H1 (cell line): ENCODE measurements around the gene PRICKLE2.

Source experiments
- ATF2 ChIP-seq: IDR thresholded peaks from 2 replicates; pipeline ENCODE4 v1.6.1; 2012; ENCODE audit warnings: low read length, inconsistent platforms
- ATF3 ChIP-seq: IDR thresholded peaks from 2 replicates; pipeline ENCODE4 v1.6.1; 2011; ENCODE audit warnings: low read depth, mild to moderate bottlenecking, low read length; ENCODE audit not compliant: insufficient read depth
- CHD1 ChIP-seq: IDR thresholded peaks from 2 replicates; pipeline ENCODE4 v1.6.1; 2012; ENCODE audit warnings: low read depth, low read length, improper control_type of control experiment
- CTCF ChIP-seq, 3 experiments: IDR thresholded peaks; 1 replicate in 2 of 3; 2 replicates in 1 of 3; pipeline versions ENCODE4 v1.5.1 to v1.6.1; 2011; ENCODE audit warnings: low read length in 3 of 3, mild to moderate bottlenecking in 3 of 3, inconsistent platforms in 2 of 3, low read depth in 1 of 3, moderate library complexity in 1 of 3; ENCODE audit not compliant: insufficient read depth in 1 of 3; ENCODE audit errors: control extremely low read depth in 1 of 3
- EGR1 ChIP-seq: IDR thresholded peaks from 2 replicates; pipeline ENCODE4 v1.6.1; 2011; ENCODE audit warnings: low read depth, low read length, borderline replicate concordance
- EP300 ChIP-seq, 2 experiments: IDR thresholded peaks; 1 replicate in 1 of 2; 2 replicates in 1 of 2; pipeline ENCODE4 v1.6.1; 2011 to 2012; ENCODE audit warnings: low read depth in 2 of 2, low read length in 2 of 2, mild to moderate bottlenecking in 2 of 2, borderline replicate concordance in 1 of 2, inconsistent platforms in 1 of 2, moderate library complexity in 1 of 2
- EZH2 ChIP-seq: fragments of 200-600 bp; sonication (generic); IDR thresholded peaks from 2 replicates; pipeline ENCODE4 v1.7.1; 2012; ENCODE audit warnings: low read depth, mild to moderate bottlenecking, moderate library complexity, low read length, inconsistent platforms; ENCODE audit not compliant: severe bottlenecking
- MAX ChIP-seq: IDR thresholded peaks from 2 replicates; pipeline ENCODE4 v1.6.1; 2012; ENCODE audit warnings: inconsistent platforms
- POLR2A ChIP-seq, 2 experiments: IDR thresholded peaks; 1 replicate in 1 of 2; 2 replicates in 1 of 2; pipeline ENCODE4 v1.6.1; 2011; ENCODE audit warnings: low read depth in 2 of 2, low read length in 2 of 2, mild to moderate bottlenecking in 2 of 2; ENCODE audit errors: control extremely low read depth in 1 of 2
- POLR2AphosphoS5 ChIP-seq: IDR thresholded peaks from 2 replicates; pipeline ENCODE4 v1.6.1; 2011; ENCODE audit warnings: low read depth, low read length
- SP1 ChIP-seq: IDR thresholded peaks from 2 replicates; pipeline ENCODE4 v1.6.1; 2011; ENCODE audit warnings: low read depth, low read length
- TCF12 ChIP-seq: IDR thresholded peaks from 2 replicates; pipeline ENCODE4 v1.6.1; 2011; ENCODE audit warnings: low read depth, mild to moderate bottlenecking, low read length
- ZNF274 ChIP-seq: IDR thresholded peaks from 2 replicates; pipeline ENCODE4 v1.7.0; 2012; ENCODE audit warnings: low read length, borderline replicate concordance; ENCODE audit errors: extremely low read depth

GRCh38 chr3:64147211-64147610 is 78.1 kb downstream of the PRICKLE2 start:
- TF ChIP-seq EZH2: no peak
- TF ChIP-seq POLR2AphosphoS5: no peak
- no peak for TF ChIP-seq CTCF (IDR thresholded peaks at IDR 0.05; ENCODE audit: control extremely low read depth in 1 of 3, insufficient read depth in 1 of 3, low read depth in 1 of 3, low read length in 3 of 3)
- TF ChIP-seq EP300 (IDR thresholded peaks at IDR 0.05; ENCODE audit: borderline replicate concordance in 1 of 2, low read depth in 2 of 2, low read length in 2 of 2): no peak
- no peak for TF ChIP-seq POLR2A (IDR thresholded peaks at IDR 0.05; ENCODE audit: control extremely low read depth in 1 of 2, low read depth in 2 of 2, low read length in 2 of 2)
- no peak for TF ChIP-seq ZNF274
- TF ChIP-seq ATF2: no peak
- TF ChIP-seq EGR1: no peak
- no peak for TF ChIP-seq ATF3
- TF ChIP-seq SP1: no peak
- TF ChIP-seq CHD1: no peak
- TF ChIP-seq TCF12: no peak
- TF ChIP-seq MAX: no peak
